ENCODE data around the gene DNAH1. TPM values are rescaled to one million over a fixed set of nuclear protein-coding genes. Genes with fewer than 3 reads are reported as not detected.

Gene DNAH1
- total RNA-seq, 1 experiment from 2014 or later, result 3.0 TPM

GRCh38 chr3:52361454-52361853 is 45.3 kb downstream of the DNAH1 start:
- ChIA-PET CTCF (interaction anchor here (0.6 to 0.9 kb wide), 3 partner anchors 22 to 680 kb away, joined by 3 to 4 read pairs (median 4); no protein-coding TSS in a partner anchor), POLR2A (no interaction called here)
- Mint-ChIP-seq H3K9me3 (ENCODE audit: unreplicated experiment) (no peaks in the 10 kb centered on the region), H3K4me1 (ENCODE audit: insufficient read depth, unreplicated experiment) (no peaks in the 10 kb centered on the region), H3K4me3 (ENCODE audit: unreplicated experiment) (no peak overlapping the region), H3K36me3 (ENCODE audit: insufficient read depth, unreplicated experiment) (peaks cover 5% of the 10 kb centered on the region), H3K27ac (ENCODE audit: low read depth, unreplicated experiment) (no peak overlapping the region), H3K27me3 (ENCODE audit: insufficient read depth, unreplicated experiment) (no peaks in the 10 kb centered on the region)
- no peak for DNase-seq (ENCODE audit: unreplicated experiment)
- TF ChIP-seq CTCF (IDR thresholded peaks at IDR 0.05; ENCODE audit: unreplicated experiment), result no peak
- intact Hi-C loops (cut with micrococcal nuclease), result no loop called here
- BruUV-seq (replicated peaks), result no TSS peak

- DNase-seq (ENCODE audit: unreplicated experiment), result no peak
- Mint-ChIP-seq H3K9me3 (ENCODE audit: unreplicated experiment) (no peaks in the 10 kb centered on the region), H3K4me1 (ENCODE audit: insufficient read depth, unreplicated experiment) (no peaks in the 10 kb centered on the region), H3K4me3 (ENCODE audit: unreplicated experiment) (no peak overlapping the region), H3K27me3 (ENCODE audit: insufficient read depth, unreplicated experiment) (no peaks in the 10 kb centered on the region), H3K27ac (ENCODE audit: low read depth, unreplicated experiment) (no peak overlapping the region), H3K36me3 (ENCODE audit: insufficient read depth, unreplicated experiment) (peaks cover 5% of the 10 kb centered on the region)
- intact Hi-C loops (cut with micrococcal nuclease), result no loop called here
- no peak for TF ChIP-seq CTCF (IDR thresholded peaks at IDR 0.05; ENCODE audit: unreplicated experiment)
- POLR2A ChIA-PET, result no interaction called here
- CTCF ChIA-PET, result interaction anchor here (0.6 to 0.7 kb wide), 3 partner anchors 23 to 350 kb away, joined by 3 read pairs; no protein-coding TSS in a partner anchor
- BruUV-seq (replicated peaks), result no TSS peak
Measured at GRCh38 chr3:52361898-52362297, 45.8 kb downstream of the DNAH1 start.

GRCh38 chr3:52364322-52365035 is 48.4 kb downstream of the DNAH1 start:
- no peak for TF ChIP-seq CTCF (IDR thresholded peaks at IDR 0.05; ENCODE audit: unreplicated experiment)
- ChIA-PET CTCF (interaction anchor here (0.5 kb wide), 1 partner anchor 47 kb away, joined by 3 read pairs; no protein-coding TSS in a partner anchor), POLR2A (interaction anchor here (0.6 kb wide), 1 partner anchor 33 kb away, joined by 3 read pairs; no protein-coding TSS in a partner anchor)
- Mint-ChIP-seq H3K36me3 (ENCODE audit: insufficient read depth, unreplicated experiment) (peaks cover 5% of the 10 kb centered on the region), H3K4me3 (ENCODE audit: unreplicated experiment) (no peak overlapping the region), H3K4me1 (ENCODE audit: insufficient read depth, unreplicated experiment) (no peaks in the 10 kb centered on the region), H3K9me3 (ENCODE audit: unreplicated experiment) (no peaks in the 10 kb centered on the region), H3K27me3 (ENCODE audit: insufficient read depth, unreplicated experiment) (no peaks in the 10 kb centered on the region), H3K27ac (ENCODE audit: low read depth, unreplicated experiment) (no peak overlapping the region)
- no peak for DNase-seq (ENCODE audit: unreplicated experiment)
- intact Hi-C loops (cut with micrococcal nuclease), result no loop called here
- no TSS peak for BruUV-seq (replicated peaks)

GRCh38 chr3:52366527-52366926 is 50.4 kb downstream of the DNAH1 start:
- no peaks in the 10 kb centered on the region for H3K27me3 Mint-ChIP-seq (ENCODE audit: insufficient read depth, unreplicated experiment)
- intact Hi-C loops (cut with micrococcal nuclease), result no loop called here
- no TSS peak for BruUV-seq (replicated peaks)
- no peaks in the 10 kb centered on the region for H3K9me3 Mint-ChIP-seq (ENCODE audit: unreplicated experiment)
- no peak for TF ChIP-seq CTCF (IDR thresholded peaks at IDR 0.05; ENCODE audit: unreplicated experiment)
- CTCF ChIA-PET, result no interaction called here
- no peaks in the 10 kb centered on the region for H3K4me1 Mint-ChIP-seq (ENCODE audit: insufficient read depth, unreplicated experiment)
- POLR2A ChIA-PET, result no interaction called here
- H3K36me3 Mint-ChIP-seq (ENCODE audit: insufficient read depth, unreplicated experiment), result peaks cover 5% of the 10 kb centered on the region
- no peak for DNase-seq (ENCODE audit: unreplicated experiment)
- H3K27ac Mint-ChIP-seq (ENCODE audit: low read depth, unreplicated experiment), result no peak overlapping the region
- H3K4me3 Mint-ChIP-seq (ENCODE audit: unreplicated experiment), result no peak overlapping the region

Data from MCF 10A (cell line).